ENCODE data around the gene JAK1. TPM values are rescaled to one million over a fixed set of nuclear protein-coding genes. Genes with fewer than 3 reads are reported as not detected.

JAK1 gene
- total and polyA plus RNA-seq, 2 of the 8 experiments (the other 6 are each of a cell fraction or from before 2014, with no cell fraction given), result 7.8 to 24.5 TPM

DNA sequence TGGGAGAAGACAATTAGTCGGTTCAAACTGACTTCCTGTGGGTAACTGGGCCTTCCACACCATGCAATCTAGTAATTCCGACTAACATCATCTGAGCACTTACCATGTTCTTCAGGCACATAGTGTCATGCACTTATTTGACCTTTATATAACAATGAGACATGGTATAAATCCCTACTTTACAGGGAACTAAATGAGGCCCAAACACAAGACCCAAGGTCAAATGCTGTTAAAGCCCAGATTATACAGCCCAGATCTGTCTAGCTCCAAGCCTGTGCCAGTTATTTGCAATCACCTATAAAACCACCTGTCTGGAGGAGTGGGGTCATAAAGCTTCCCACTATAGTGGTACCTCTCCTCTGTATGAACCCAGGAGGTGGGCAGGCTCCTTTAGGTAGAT, 40.8 kb downstream of the JAK1 start (continued):
- TF ChIP-seq, protein P1, sequence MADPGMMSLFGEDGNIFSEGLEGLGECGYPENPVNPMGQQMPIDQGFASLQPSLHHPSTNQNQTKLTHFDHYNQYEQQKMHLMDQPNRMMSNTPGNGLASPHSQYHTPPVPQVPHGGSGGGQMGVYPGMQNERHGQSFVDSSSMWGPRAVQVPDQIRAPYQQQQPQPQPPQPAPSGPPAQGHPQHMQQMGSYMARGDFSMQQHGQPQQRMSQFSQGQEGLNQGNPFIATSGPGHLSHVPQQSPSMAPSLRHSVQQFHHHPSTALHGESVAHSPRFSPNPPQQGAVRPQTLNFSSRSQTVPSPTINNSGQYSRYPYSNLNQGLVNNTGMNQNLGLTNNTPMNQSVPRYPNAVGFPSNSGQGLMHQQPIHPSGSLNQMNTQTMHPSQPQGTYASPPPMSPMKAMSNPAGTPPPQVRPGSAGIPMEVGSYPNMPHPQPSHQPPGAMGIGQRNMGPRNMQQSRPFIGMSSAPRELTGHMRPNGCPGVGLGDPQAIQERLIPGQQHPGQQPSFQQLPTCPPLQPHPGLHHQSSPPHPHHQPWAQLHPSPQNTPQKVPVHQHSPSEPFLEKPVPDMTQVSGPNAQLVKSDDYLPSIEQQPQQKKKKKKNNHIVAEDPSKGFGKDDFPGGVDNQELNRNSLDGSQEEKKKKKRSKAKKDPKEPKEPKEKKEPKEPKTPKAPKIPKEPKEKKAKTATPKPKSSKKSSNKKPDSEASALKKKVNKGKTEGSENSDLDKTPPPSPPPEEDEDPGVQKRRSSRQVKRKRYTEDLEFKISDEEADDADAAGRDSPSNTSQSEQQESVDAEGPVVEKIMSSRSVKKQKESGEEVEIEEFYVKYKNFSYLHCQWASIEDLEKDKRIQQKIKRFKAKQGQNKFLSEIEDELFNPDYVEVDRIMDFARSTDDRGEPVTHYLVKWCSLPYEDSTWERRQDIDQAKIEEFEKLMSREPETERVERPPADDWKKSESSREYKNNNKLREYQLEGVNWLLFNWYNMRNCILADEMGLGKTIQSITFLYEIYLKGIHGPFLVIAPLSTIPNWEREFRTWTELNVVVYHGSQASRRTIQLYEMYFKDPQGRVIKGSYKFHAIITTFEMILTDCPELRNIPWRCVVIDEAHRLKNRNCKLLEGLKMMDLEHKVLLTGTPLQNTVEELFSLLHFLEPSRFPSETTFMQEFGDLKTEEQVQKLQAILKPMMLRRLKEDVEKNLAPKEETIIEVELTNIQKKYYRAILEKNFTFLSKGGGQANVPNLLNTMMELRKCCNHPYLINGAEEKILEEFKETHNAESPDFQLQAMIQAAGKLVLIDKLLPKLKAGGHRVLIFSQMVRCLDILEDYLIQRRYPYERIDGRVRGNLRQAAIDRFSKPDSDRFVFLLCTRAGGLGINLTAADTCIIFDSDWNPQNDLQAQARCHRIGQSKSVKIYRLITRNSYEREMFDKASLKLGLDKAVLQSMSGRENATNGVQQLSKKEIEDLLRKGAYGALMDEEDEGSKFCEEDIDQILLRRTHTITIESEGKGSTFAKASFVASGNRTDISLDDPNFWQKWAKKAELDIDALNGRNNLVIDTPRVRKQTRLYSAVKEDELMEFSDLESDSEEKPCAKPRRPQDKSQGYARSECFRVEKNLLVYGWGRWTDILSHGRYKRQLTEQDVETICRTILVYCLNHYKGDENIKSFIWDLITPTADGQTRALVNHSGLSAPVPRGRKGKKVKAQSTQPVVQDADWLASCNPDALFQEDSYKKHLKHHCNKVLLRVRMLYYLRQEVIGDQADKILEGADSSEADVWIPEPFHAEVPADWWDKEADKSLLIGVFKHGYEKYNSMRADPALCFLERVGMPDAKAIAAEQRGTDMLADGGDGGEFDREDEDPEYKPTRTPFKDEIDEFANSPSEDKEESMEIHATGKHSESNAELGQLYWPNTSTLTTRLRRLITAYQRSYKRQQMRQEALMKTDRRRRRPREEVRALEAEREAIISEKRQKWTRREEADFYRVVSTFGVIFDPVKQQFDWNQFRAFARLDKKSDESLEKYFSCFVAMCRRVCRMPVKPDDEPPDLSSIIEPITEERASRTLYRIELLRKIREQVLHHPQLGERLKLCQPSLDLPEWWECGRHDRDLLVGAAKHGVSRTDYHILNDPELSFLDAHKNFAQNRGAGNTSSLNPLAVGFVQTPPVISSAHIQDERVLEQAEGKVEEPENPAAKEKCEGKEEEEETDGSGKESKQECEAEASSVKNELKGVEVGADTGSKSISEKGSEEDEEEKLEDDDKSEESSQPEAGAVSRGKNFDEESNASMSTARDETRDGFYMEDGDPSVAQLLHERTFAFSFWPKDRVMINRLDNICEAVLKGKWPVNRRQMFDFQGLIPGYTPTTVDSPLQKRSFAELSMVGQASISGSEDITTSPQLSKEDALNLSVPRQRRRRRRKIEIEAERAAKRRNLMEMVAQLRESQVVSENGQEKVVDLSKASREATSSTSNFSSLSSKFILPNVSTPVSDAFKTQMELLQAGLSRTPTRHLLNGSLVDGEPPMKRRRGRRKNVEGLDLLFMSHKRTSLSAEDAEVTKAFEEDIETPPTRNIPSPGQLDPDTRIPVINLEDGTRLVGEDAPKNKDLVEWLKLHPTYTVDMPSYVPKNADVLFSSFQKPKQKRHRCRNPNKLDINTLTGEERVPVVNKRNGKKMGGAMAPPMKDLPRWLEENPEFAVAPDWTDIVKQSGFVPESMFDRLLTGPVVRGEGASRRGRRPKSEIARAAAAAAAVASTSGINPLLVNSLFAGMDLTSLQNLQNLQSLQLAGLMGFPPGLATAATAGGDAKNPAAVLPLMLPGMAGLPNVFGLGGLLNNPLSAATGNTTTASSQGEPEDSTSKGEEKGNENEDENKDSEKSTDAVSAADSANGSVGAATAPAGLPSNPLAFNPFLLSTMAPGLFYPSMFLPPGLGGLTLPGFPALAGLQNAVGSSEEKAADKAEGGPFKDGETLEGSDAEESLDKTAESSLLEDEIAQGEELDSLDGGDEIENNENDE (IDR thresholded peaks at IDR 0.05; ENCODE audit: insufficient replicate concordance, low read length), result no peak
- TF ChIP-seq EGR1 (IDR thresholded peaks at IDR 0.05; ENCODE audit: borderline replicate concordance, low read depth, low read length), result no peak
- no peak for TF ChIP-seq POU5F1 (IDR thresholded peaks at IDR 0.05; ENCODE audit: low read depth, low read length)
- no peak for TF ChIP-seq SIRT6 (IDR thresholded peaks at IDR 0.05; ENCODE audit: low read length)

Measured in H1 (cell line).